Common myeloid progenitor, CD34-positive (primary cell): ENCODE measurements around the gene LTBP1.

ENCODE experiments used
- CTCF ChIA-PET: fragments of 350-600 bp; sonication (Branson Sonifier 250); formaldehyde crosslinking; loops from one replicate; lab custom pipeline; 2021; ENCODE audit warnings: antibody characterized with exemption; lab: Charles Lee
- POLR2A ChIA-PET: fragments of 350-600 bp; sonication (Branson Sonifier 250); formaldehyde crosslinking; loops from one replicate; lab custom pipeline; 2021; ENCODE audit warnings: antibody characterized with exemption; lab: Charles Lee
- DNase-seq, 3 donors: peaks; one replicate each; pipeline versions ENCODE4 v3.0.0 to v3.0.0-alpha.2; 2013
- H3K27ac ChIP-seq, 2 experiments: 1 replicate in 1 of 2; 2 replicates in 1 of 2; pipeline ENCODE4 v1.7.0; 2013; ENCODE audit warnings: inconsistent platforms in 2 of 2, low read length in 2 of 2, mild to moderate bottlenecking in 2 of 2, low read depth in 1 of 2, moderate library complexity in 1 of 2; ENCODE audit not compliant: severe bottlenecking in 2 of 2, insufficient read depth in 1 of 2, poor library complexity in 1 of 2
- H3K27me3 ChIP-seq, 5 experiments: replicated peaks in 2 of 5; 1 replicate in 3 of 5; 2 replicates in 2 of 5; pipeline versions ENCODE4 v1.6.1 to v1.7.0; 2013; ENCODE audit warnings: low read length in 4 of 5, mild to moderate bottlenecking in 2 of 5, moderate library complexity in 2 of 5, inconsistent platforms in 1 of 5; ENCODE audit not compliant: insufficient read depth in 5 of 5, control insufficient read depth in 4 of 5
- H3K36me3 ChIP-seq, 4 experiments: 1 replicate in 2 of 4; 2 replicates in 2 of 4; pipeline versions ENCODE4 v1.6.1 to v1.7.0; 2013; ENCODE audit warnings: low read length in 3 of 4, control low read depth in 1 of 4, mild to moderate bottlenecking in 1 of 4; ENCODE audit not compliant: control insufficient read depth in 4 of 4, insufficient read depth in 4 of 4
- H3K4me1 ChIP-seq, 4 experiments: 1 replicate in 3 of 4; 2 replicates in 1 of 4; pipeline versions ENCODE4 v1.6.1 to v1.7.1; 2013; ENCODE audit warnings: low read length in 3 of 4, mild to moderate bottlenecking in 3 of 4, control low read depth in 1 of 4, inconsistent platforms in 1 of 4, moderate library complexity in 1 of 4; ENCODE audit not compliant: control insufficient read depth in 4 of 4, insufficient read depth in 4 of 4; ENCODE audit errors: control extremely low read depth in 1 of 4
- H3K4me3 ChIP-seq, 7 experiments: 1 replicate in 4 of 7; 2 replicates in 3 of 7; pipeline versions ENCODE4 v1.5.1 to v1.7.0; 2013; ENCODE audit warnings: mild to moderate bottlenecking in 7 of 7, low read length in 6 of 7, moderate library complexity in 6 of 7, inconsistent platforms in 2 of 7, low read depth in 2 of 7, control low read depth in 1 of 7; ENCODE audit not compliant: insufficient read depth in 4 of 7, control insufficient read depth in 1 of 7; ENCODE audit errors: extremely low read depth in 1 of 7
- H3K9me3 ChIP-seq, 5 experiments: 1 replicate in 4 of 5; 2 replicates in 1 of 5; pipeline versions ENCODE4 v1.6.1 to v1.7.1; 2013; ENCODE audit warnings: low read length in 4 of 5, mild to moderate bottlenecking in 2 of 5, inconsistent platforms in 1 of 5, low read depth in 1 of 5, moderate library complexity in 1 of 5; ENCODE audit not compliant: control insufficient read depth in 4 of 5, insufficient read depth in 2 of 5; ENCODE audit errors: control extremely low read depth in 1 of 5
- WGBS: methylation state at CpG from one replicate; pipeline ENCODE4 v1.1.5; 2013; ENCODE audit not compliant: insufficient coverage; 5-methylcytosine and 5-hydroxymethylcytosine counted together

Gene LTBP1

GRCh38 chr2:33373986-33374385 lies 427.2 kb downstream of the LTBP1 start:
- Histone ChIP-seq H3K9me3 (no peaks in the 10 kb centered on the region), H3K4me1 (no peaks in the 10 kb centered on the region), H3K27ac (no peak overlapping the region), H3K4me3 (no peak overlapping the region), H3K27me3 (no peaks in the 10 kb centered on the region), H3K36me3 (no peaks in the 10 kb centered on the region)
- WGBS, result 83% methylated on average over 4 of the region's 5 CpGs
- ChIA-PET CTCF (interaction anchor here (2.8 kb wide), 1 partner anchor 7 kb away, joined by 11 read pairs; no protein-coding TSS in a partner anchor), POLR2A (no interaction called here)
- no peak for DNase-seq

GRCh38 chr2:33375054-33375453 lies 428.3 kb downstream of the LTBP1 start:
- H3K4me1 ChIP-seq, result peaks cover 0 to under 1% (median under 1%) of the 10 kb centered on the region in 4 experiments
- POLR2A ChIA-PET, result no interaction called here
- CTCF ChIA-PET, result interaction anchor here (0.9 to 1.6 kb wide), 2 partner anchors 66 to 340 kb away, joined by 5 read pairs; no protein-coding TSS in a partner anchor
- H3K27ac ChIP-seq, result no peak overlapping the region
- 98% methylated on average over 6 of the region's 7 CpGs for WGBS
- H3K9me3 ChIP-seq, result no peaks in the 10 kb centered on the region
- DNase-seq, result no peak
- H3K27me3 ChIP-seq, result no peaks in the 10 kb centered on the region
- no peak overlapping the region for H3K4me3 ChIP-seq
- H3K36me3 ChIP-seq, result no peaks in the 10 kb centered on the region

GRCh38 chr2:33377048-33377447 lies 430.3 kb downstream of the LTBP1 start:
- H3K9me3 ChIP-seq, result no peaks in the 10 kb centered on the region
- peaks cover 5 to 16% (median 13%) of the 10 kb centered on the region in 4 experiments for H3K4me1 ChIP-seq
- WGBS, result 86% methylated on average over 1 of the region's 6 CpGs
- ChIA-PET CTCF (interaction anchor here (0.9 to 1.3 kb wide), 2 partner anchors 21 to 29 kb away, joined by 3 read pairs; no protein-coding TSS in a partner anchor), POLR2A (no interaction called here)
- DNase-seq, result no peak
- no peak overlapping the region for H3K27ac ChIP-seq
- H3K4me3 ChIP-seq, result no peak overlapping the region
- H3K27me3 ChIP-seq, result no peaks in the 10 kb centered on the region
- no peaks in the 10 kb centered on the region for H3K36me3 ChIP-seq

- ChIA-PET POLR2A (no interaction called here), CTCF (interaction anchor here (0.7 to 2.2 kb wide), 5 partner anchors 12 to 824 kb away, joined by 3 to 6 read pairs (median 3); no protein-coding TSS in a partner anchor)
- Histone ChIP-seq H3K27me3 (no peaks in the 10 kb centered on the region), H3K4me3 (no peak overlapping the region), H3K27ac (no peak overlapping the region), H3K36me3 (no peaks in the 10 kb centered on the region), H3K4me1 (peaks cover 5 to 16% (median 13%) of the 10 kb centered on the region in 4 experiments), H3K9me3 (no peaks in the 10 kb centered on the region)
- WGBS, result 100% methylated on average over 1 of the region's 4 CpGs
- DNase-seq, result no peak
Measured at GRCh38 chr2:33378556-33379210, 431.9 kb downstream of the LTBP1 start.

- CTCF ChIA-PET, result interaction anchor here (1.2 to 2.7 kb wide), 4 partner anchors 8 to 203 kb away, joined by 3 to 11 read pairs (median 6); no protein-coding TSS in a partner anchor
- H3K36me3 ChIP-seq, result no peaks in the 10 kb centered on the region
- H3K4me1 ChIP-seq, result peaks cover 5 to 16% (median 13%) of the 10 kb centered on the region in 4 experiments
- no peaks in the 10 kb centered on the region for H3K9me3 ChIP-seq
- no peak overlapping the region for H3K4me3 ChIP-seq
- DNase-seq, result no peak
- no peaks in the 10 kb centered on the region for H3K27me3 ChIP-seq
- POLR2A ChIA-PET, result interaction anchor here (0.7 kb wide), 1 partner anchor 92 kb away, joined by 3 read pairs; no protein-coding TSS in a partner anchor
- WGBS, result 92% methylated on average over 5 of the region's 8 CpGs
- H3K27ac ChIP-seq, result no peak overlapping the region
Measured at GRCh38 chr2:33380001-33380609, 433.4 kb downstream of the LTBP1 start.

- Histone ChIP-seq H3K4me3 (no peak overlapping the region), H3K9me3 (no peaks in the 10 kb centered on the region), H3K36me3 (no peaks in the 10 kb centered on the region), H3K27ac (no peak overlapping the region), H3K4me1 (peaks cover 5 to 16% (median 13%) of the 10 kb centered on the region in 4 experiments), H3K27me3 (no peaks in the 10 kb centered on the region)
- peak; percentile 17 to 77 (median 65) for DNase-seq
- ChIA-PET POLR2A (no interaction called here), CTCF (interaction anchor here (1.2 to 2.7 kb wide), 3 partner anchors 8 to 203 kb away, joined by 3 to 11 read pairs (median 7); no protein-coding TSS in a partner anchor)
- WGBS, result no CpG with 5 or more reads among the region's 2 CpGs
Measured at GRCh38 chr2:33380719-33381118, 434.0 kb downstream of the LTBP1 start.
